SK-N-SH treated with all-trans-retinoic acid at 6 μM for 48 hours (cell line): ENCODE results near the gene BCL2L13.

Experiments
- BACH2 ChIP-seq: fragments of 250-450 bp; sonication (Bioruptor Pico); IDR thresholded peaks from 2 replicates; pipeline ENCODE4 v1.9.0; 2021; ENCODE audit warnings: mild to moderate bottlenecking, borderline replicate concordance
- CREB5 ChIP-seq: fragments of 250-450 bp; sonication (Bioruptor Pico); IDR thresholded peaks from 2 replicates; pipeline ENCODE4 v1.5.1; 2020; ENCODE audit warnings: low read depth, mild to moderate bottlenecking, moderate library complexity
- CSDC2 ChIP-seq: fragments of 250-450 bp; sonication (Bioruptor Pico); IDR thresholded peaks from 2 replicates; pipeline ENCODE4 v1.5.0; 2020; ENCODE audit warnings: mild to moderate bottlenecking, moderate library complexity
- GLIS3 ChIP-seq: fragments of 250-450 bp; sonication (Bioruptor Pico); IDR thresholded peaks from 2 replicates; pipeline ENCODE4 v1.5.0; 2020; ENCODE audit warnings: mild to moderate bottlenecking, moderate library complexity
- PATZ1 ChIP-seq: fragments of 250-450 bp; sonication (Bioruptor Pico); IDR thresholded peaks from 2 replicates; pipeline ENCODE4 v1.8.0; 2020; ENCODE audit warnings: mild to moderate bottlenecking, moderate library complexity, borderline replicate concordance
- PPARA ChIP-seq: fragments of 250-450 bp; sonication (Bioruptor Pico); IDR thresholded peaks from 2 replicates; pipeline ENCODE4 v1.5.0; 2020; ENCODE audit warnings: mild to moderate bottlenecking, borderline replicate concordance
- RARB ChIP-seq: fragments of 250-450 bp; sonication (Bioruptor Pico); IDR thresholded peaks from 2 replicates; pipeline ENCODE4 v1.8.0; 2021; ENCODE audit warnings: mild to moderate bottlenecking, moderate library complexity
- SNAI2 ChIP-seq: fragments of 250-450 bp; sonication (Bioruptor Pico); IDR thresholded peaks from 2 replicates; pipeline ENCODE4 v1.5.0; 2020; ENCODE audit warnings: mild to moderate bottlenecking, moderate library complexity
- TCF4 ChIP-seq: fragments of 250-450 bp; sonication (Bioruptor Pico); IDR thresholded peaks from 2 replicates; pipeline ENCODE4 v1.8.0; 2021; ENCODE audit warnings: mild to moderate bottlenecking, moderate library complexity, borderline replicate concordance
- ZFP3 ChIP-seq: fragments of 250-450 bp; sonication (Bioruptor Pico); IDR thresholded peaks from 2 replicates; pipeline ENCODE4 v1.5.0; 2020; ENCODE audit warnings: mild to moderate bottlenecking, moderate library complexity
- ZFP30 ChIP-seq: fragments of 450-650 bp; formaldehyde crosslinking; IDR thresholded peaks from 2 replicates; pipeline ENCODE4 v1.5.0; 2022; ENCODE audit warnings: mild to moderate bottlenecking, moderate library complexity
- ZNF70 ChIP-seq: fragments of 450-650 bp; formaldehyde crosslinking; IDR thresholded peaks from 2 replicates; pipeline ENCODE4 v1.5.0; 2020; ENCODE audit warnings: mild to moderate bottlenecking, moderate library complexity

DNA sequence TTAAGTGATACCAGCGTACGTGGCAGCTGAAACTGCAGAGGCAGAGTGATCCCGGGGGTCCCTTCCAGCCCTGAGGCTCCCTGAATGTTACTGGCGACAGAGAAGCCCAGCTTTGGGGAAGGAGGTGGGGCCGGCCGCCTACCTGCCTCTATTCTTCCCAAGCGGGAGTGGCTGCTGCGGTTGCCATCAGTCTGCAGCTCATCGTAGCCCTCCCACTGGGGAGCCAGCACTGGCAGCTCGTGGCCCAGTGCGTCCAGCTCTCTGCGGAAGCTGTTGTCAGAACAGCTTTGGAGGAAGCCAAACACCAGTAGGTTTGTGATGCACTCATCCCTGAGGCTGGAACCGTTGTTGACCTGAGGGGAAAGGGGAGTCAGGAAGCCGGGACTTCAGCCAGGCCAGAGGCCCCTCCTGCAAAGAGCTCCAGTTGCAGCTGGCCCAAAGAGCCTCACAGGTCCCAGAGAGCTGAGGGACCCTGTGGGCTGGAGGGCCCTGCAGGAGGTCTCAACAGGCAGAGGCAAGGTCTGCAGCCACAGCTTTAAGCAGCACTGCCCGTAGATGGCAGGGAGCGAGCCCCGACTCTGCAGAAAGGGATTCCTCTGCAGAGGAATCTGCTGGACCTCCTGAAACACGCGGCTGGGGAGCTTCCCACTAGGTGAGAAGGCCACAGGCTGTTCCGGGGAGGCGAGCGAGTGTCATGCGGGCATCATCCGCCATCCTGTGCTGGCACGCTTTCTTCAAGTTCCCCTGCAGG lies 105.3 kb downstream of the BCL2L13 start:
- TF ChIP-seq CREB5 (CRISPR knock-in tag) (no peak), CSDC2 (CRISPR knock-in tag) (no peak), ZFP30 (CRISPR knock-in tag) (no peak), ZNF70 (CRISPR knock-in tag) (no peak), ZFP3 (CRISPR knock-in tag) (no peak), SNAI2 (CRISPR knock-in tag) (no peak), GLIS3 (no peak), PPARA (CRISPR knock-in tag) (no peak), PATZ1 (CRISPR knock-in tag) (no peak), RARB (CRISPR knock-in tag) (no peak), TCF4 (no peak), BACH2 (CRISPR knock-in tag) (no peak)
